HepG2 (cell line): Measurements from ENCODE around the gene TMEM187. TPM values are rescaled to one million over a fixed set of nuclear protein-coding genes. Genes with fewer than 3 reads are reported as not detected.
A peak's percentile ranks its signal among the peaks of the same experiment; 100 is the strongest.

Experiments
- ATAC-seq: fragments of 200-7000 bp; cut with Tn5 transposase; 3 replicates; pipeline ENCODE4 v1.9.1; 2020; ENCODE audit warnings: mild to moderate bottlenecking, moderate library complexity
- BruUV-seq: library from RNA; stranded (reverse); fragments of 400-500 nt; replicated peaks from 2 replicates; lab custom pipeline; 2021; lab: Mats Ljungman, UMichigan
- CTCF ChIA-PET: fragments of 300-600 bp; formaldehyde crosslinking; extraction: SDS; loops from one replicate; lab custom pipeline; 2021; ENCODE audit warnings: low total read pairs, inconsistent platforms, low intra/inter-chr PET ratio; lab: Yijun Ruan, JAX
- POLR2A ChIA-PET: fragments of 350-600 bp; sonication (Branson Sonifier 250); formaldehyde crosslinking; loops from one replicate; lab custom pipeline; 2020; ENCODE audit warnings: antibody characterized with exemption, inconsistent platforms; lab: Yijun Ruan, JAX
- DNase-seq: peaks from one replicate; pipeline ENCODE4 v3.0.0-alpha.2; 2015; ENCODE audit warnings: low spot score
- FAIRE-seq: peaks from 3 replicates; lab custom pipeline; 2011; peaks lifted over from hg19 to GRCh38; lab: Jason Lieb, UNC
- H2AFZ ChIP-seq: one replicate; pipeline ENCODE4 v1.6.1; 2011; ENCODE audit warnings: low read length, inconsistent platforms
- H3K27ac ChIP-seq: fragments of 300-600 bp; 3 replicates; pipeline ENCODE4 v1.8.0; 2011; ENCODE audit warnings: mixed run types, mild to moderate bottlenecking, mixed read lengths, low read length, inconsistent platforms; ENCODE audit not compliant: insufficient read depth; ENCODE audit errors: extremely low read length
- H3K27me3 ChIP-seq, 2 experiments: fragments of 200-600 bp in 1 of 2; 2 replicates in 1 of 2; 3 replicates in 1 of 2; pipeline versions ENCODE4 v1.6.0 to v1.8.0; 2011; ENCODE audit warnings: low read length in 2 of 2, mild to moderate bottlenecking in 2 of 2, moderate library complexity in 2 of 2, inconsistent platforms in 1 of 2; ENCODE audit not compliant: insufficient read depth in 2 of 2, control insufficient read depth in 1 of 2
- H3K36me3 ChIP-seq, 2 experiments: fragments of 200-600 bp in 1 of 2; replicated peaks in 1 of 2; 2 replicates in 1 of 2; 3 replicates in 1 of 2; pipeline versions ENCODE4 v1.5.1 to v1.8.0; 2011; ENCODE audit warnings: low read length in 2 of 2, inconsistent platforms in 1 of 2; ENCODE audit not compliant: insufficient read depth in 2 of 2, control insufficient read depth in 1 of 2
- H3K4me1 ChIP-seq: 2 replicates; pipeline ENCODE4 v1.5.1; 2012; ENCODE audit warnings: low read length, inconsistent platforms; ENCODE audit not compliant: insufficient read depth
- H3K4me2 ChIP-seq: 2 replicates; pipeline ENCODE4 v1.6.0; 2011; ENCODE audit warnings: low read depth, low read length, inconsistent platforms
- H3K4me3 ChIP-seq, 3 experiments: fragments of 200-600 bp in 1 of 3; sonication (generic), shearing (Covaris generic) in 1 of 3; replicated peaks in 1 of 3; 2 replicates each; pipeline ENCODE4 v1.5.1; 2011 to 2016; ENCODE audit warnings: low read length in 3 of 3, inconsistent platforms in 2 of 3, low read depth in 2 of 3, mild to moderate bottlenecking in 2 of 3, control low read depth in 1 of 3, mixed read lengths in 1 of 3; ENCODE audit not compliant: insufficient read depth in 1 of 3
- H3K79me2 ChIP-seq: one replicate; pipeline ENCODE4 v1.6.1; 2011; ENCODE audit warnings: low read length, inconsistent platforms; ENCODE audit not compliant: insufficient read depth
- H3K9ac ChIP-seq: 2 replicates; pipeline ENCODE4 v1.6.0; 2011; ENCODE audit warnings: mild to moderate bottlenecking, low read depth, low read length, inconsistent platforms; ENCODE audit not compliant: insufficient read depth
- H3K9me3 ChIP-seq: 2 replicates; pipeline ENCODE4 v1.5.1; 2012; ENCODE audit warnings: mild to moderate bottlenecking, low read length
- H4K20me1 ChIP-seq: 2 replicates; pipeline ENCODE4 v1.6.0; 2011; ENCODE audit warnings: inconsistent platforms, mild to moderate bottlenecking, low read length, moderate library complexity; ENCODE audit not compliant: insufficient read depth
- GABPA ChIP-seq, 2 experiments: IDR thresholded peaks; 2 replicates each; pipeline ENCODE4 v1.6.1; 2011 to 2016; ENCODE audit warnings: low read depth in 2 of 2, low read length in 1 of 2, missing biosample characterization in 1 of 2, missing genetic modification characterization in 1 of 2
- HNF4G ChIP-seq, 2 experiments: sonication (generic) in 1 of 2; formaldehyde crosslinking in 1 of 2; IDR thresholded peaks; 2 replicates each; pipeline versions ENCODE4 v1.4.0 to v1.6.1; 2011 to 2020; ENCODE audit warnings: borderline replicate concordance in 2 of 2, low read depth in 2 of 2, mild to moderate bottlenecking in 2 of 2, low read length in 1 of 2, missing genetic modification reagents in 1 of 2, moderate library complexity in 1 of 2
- MXD4 ChIP-seq: IDR thresholded peaks from 2 replicates; pipeline ENCODE4 v1.6.1; 2016; ENCODE audit warnings: mild to moderate bottlenecking, missing biosample characterization, missing genetic modification reagents
- NFYB ChIP-seq: sonication (generic); formaldehyde crosslinking; IDR thresholded peaks from 2 replicates; pipeline ENCODE4 v1.4.0; 2020; ENCODE audit warnings: missing genetic modification reagents
- PHF20 ChIP-seq: sonication (generic); formaldehyde crosslinking; IDR thresholded peaks from 2 replicates; pipeline ENCODE4 v1.5.0; 2020; ENCODE audit warnings: mild to moderate bottlenecking, missing genetic modification reagents
- POGZ ChIP-seq: sonication (generic); formaldehyde crosslinking; IDR thresholded peaks from 2 replicates; pipeline ENCODE4 v1.4.0; 2020; ENCODE audit warnings: mild to moderate bottlenecking, missing genetic modification reagents
- ZBTB38 ChIP-seq: sonication (generic); formaldehyde crosslinking; IDR thresholded peaks from 2 replicates; pipeline ENCODE4 v1.5.1; 2020; ENCODE audit warnings: mild to moderate bottlenecking, missing genetic modification reagents
- ZNF720 ChIP-seq: sonication (generic); formaldehyde crosslinking; IDR thresholded peaks from 2 replicates; pipeline ENCODE4 v1.4.0; 2020; ENCODE audit warnings: missing genetic modification reagents
- WGBS: methylation state at CpG from one replicate; pipeline ENCODE4 v1.1.6; 2017; ENCODE audit warnings: low lambda C conversion rate; 5-methylcytosine and 5-hydroxymethylcytosine counted together
- in situ Hi-C: cut with HindIII; loops from 2 replicates; pipeline ENCODE4 v1.10.0; 2017; ENCODE audit warnings: low pct_unique_long_range_greater_than_20kb; ENCODE audit not compliant: extremely low pct_ligation_motif_present
- intact Hi-C: fragments of 100-400 bp; cut with micrococcal nuclease; formaldehyde crosslinking; loops from one replicate; pipeline ENCODE4 v1.10.0; 2022; ENCODE audit not compliant: unreplicated experiment
- polyA plus RNA-seq, 8 experiments: library from polyadenylated mRNA; depleted of rRNA in 3 of 8; stranded (reverse) in 7 of 8; unstranded in 1 of 8; fragments of >200 nt; fragmentation: Illumina TruSeq in 4 of 8; extraction: Trizol in 4 of 8; gene quantifications; 2 replicates each; pipeline versions ENCODE4 v1.2.1 to v1.2.3, GENCODE V29; 2011 to 2016; ENCODE audit warnings: low read depth in 4 of 8, missing spikeins in 1 of 8, mixed read lengths in 1 of 8; ENCODE audit not compliant: insufficient read depth in 1 of 8
- total RNA-seq, 5 experiments: library from RNA; depleted of rRNA; stranded (reverse); fragments of >200 nt; fragmentation: Illumina TruSeq; extraction: Trizol; gene quantifications; 2 replicates each; pipeline ENCODE4 v1.2.3, GENCODE V29; 2016; ENCODE audit warnings: low read depth in 1 of 5
- TF ChIP-seq, protein P1 (sequence below): sonication (generic); formaldehyde crosslinking; IDR thresholded peaks from 2 replicates; pipeline ENCODE4 v1.4.0; 2020; ENCODE audit warnings: missing genetic modification reagents

TMEM187 gene
- total and polyA plus RNA-seq, 2 of the 13 experiments (the other 11 are each of a cell fraction or from before 2014, with no cell fraction given), result 2.2 to 6.2 TPM

- ChIA-PET POLR2A (interaction anchor here (1.4 to 1.8 kb wide), 3 partner anchors 8 to 47 kb away, joined by 3 to 6 read pairs (median 4); partner anchors contain the start of gene HCFC1), CTCF (no interaction called here)
- Histone ChIP-seq H3K79me2 (peaks cover 15% of the 10 kb centered on the region), H3K9me3 (no peaks in the 10 kb centered on the region), H3K4me3 (peak overlapping the region; percentile 54 to 78 (median 71)), H3K9ac (peak overlapping the region; percentile 78), H3K4me1 (peaks cover 41% of the 10 kb centered on the region), H4K20me1 (no peaks in the 10 kb centered on the region), H3K27ac (peak overlapping the region; percentile 63), H2AFZ (no peak overlapping the region), H3K27me3 (no peaks in the 10 kb centered on the region), H3K36me3 (peaks cover 0 to 7% of the 10 kb centered on the region in 2 experiments; a peak in 1 of 5 replicates), H3K4me2 (peak overlapping the region; percentile 78)
- in situ Hi-C loops, result no loop called here
- TSS peak; percentile 44 for BruUV-seq
- FAIRE-seq (no peak), DNase-seq (no peak), ATAC-seq (peak; percentile 11; the same call in 2 of the 3 replicates)
- TF ChIP-seq POGZ (CRISPR knock-in tag) (no peak), PHF20 (CRISPR knock-in tag) (0 out of 2 replicates have a peak, but pooled peaks have one; percentile 13), ZNF720 (CRISPR knock-in tag) (no peak), HNF4G (IDR thresholded peaks at IDR 0.05; ENCODE audit: borderline replicate concordance, low read depth, low read length) (no peak), HNF4G (CRISPR knock-in tag; IDR thresholded peaks at IDR 0.05; ENCODE audit: borderline replicate concordance, low read depth) (no peak), MXD4 (CRISPR knock-in tag) (no peak), ZBTB38 (0 out of 2 replicates have a peak, but pooled peaks have one; percentile 5), NFYB (no peak)
- 88% methylated on average over 1 of the region's 15 CpGs for WGBS
- intact Hi-C loops, result no loop called here
Observed at GRCh38 chrX:154018518-154019060, 46.0 kb downstream of the TMEM187 start.

DNA sequence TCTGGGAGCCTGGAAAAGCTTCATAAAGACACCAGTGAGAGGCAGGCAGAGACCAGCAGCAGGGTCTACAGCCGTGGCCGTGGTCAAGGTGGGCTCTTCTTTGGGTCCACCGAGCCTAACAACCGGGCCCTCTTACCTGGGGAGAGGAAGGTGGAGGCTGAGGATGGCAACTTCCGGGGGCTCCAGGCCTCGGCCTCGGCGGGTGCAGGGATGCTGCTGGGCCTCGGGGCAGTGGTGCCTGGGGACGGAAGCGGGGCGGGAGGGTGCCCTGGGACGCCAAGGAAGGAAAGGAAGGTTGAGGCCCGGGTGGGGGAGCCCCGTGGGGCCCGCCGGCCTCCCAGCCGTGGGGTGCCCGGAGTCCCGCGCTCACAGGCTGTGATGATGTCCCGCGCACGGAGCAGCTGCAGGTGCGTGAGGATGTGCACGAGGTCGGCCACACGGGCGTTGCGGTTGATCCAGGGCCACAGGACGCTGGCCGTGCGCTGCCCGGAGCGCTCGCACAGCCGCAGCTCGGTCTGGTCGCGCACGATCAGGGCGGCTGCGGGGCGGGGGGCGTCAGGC lies 46.6 kb downstream of the TMEM187 start:
- H3K36me3 ChIP-seq, result peaks cover 0 to 7% of the 10 kb centered on the region in 2 experiments; a peak in 1 of 5 replicates
- intact Hi-C loops, result no loop called here
- no peak for DNase-seq
- H3K4me2 ChIP-seq, result peak overlapping the region; percentile 78
- BruUV-seq, result no TSS peak
- ChIA-PET POLR2A (interaction anchor here (1.4 to 1.8 kb wide), 2 partner anchors 9 to 18 kb away, joined by 4 to 6 read pairs; no protein-coding TSS in a partner anchor), CTCF (no interaction called here)
- no peaks in the 10 kb centered on the region for H3K27me3 ChIP-seq
- no CpG with 5 or more reads among the region's 45 CpGs for WGBS
- no peaks in the 10 kb centered on the region for H3K9me3 ChIP-seq
- peak overlapping the region; percentile 54 to 78 (median 71) for H3K4me3 ChIP-seq
- H3K9ac ChIP-seq, result peak overlapping the region; percentile 78
- in situ Hi-C loops, result no loop called here
- no peaks in the 10 kb centered on the region for H4K20me1 ChIP-seq
- peak overlapping the region; percentile 63 for H3K27ac ChIP-seq
- no peak overlapping the region for H2AFZ ChIP-seq
- peaks cover 15% of the 10 kb centered on the region for H3K79me2 ChIP-seq
- no peak for FAIRE-seq
- H3K4me1 ChIP-seq, result peaks cover 42% of the 10 kb centered on the region
- ATAC-seq, result peak; percentile 6
- TF ChIP-seq, protein P1, sequence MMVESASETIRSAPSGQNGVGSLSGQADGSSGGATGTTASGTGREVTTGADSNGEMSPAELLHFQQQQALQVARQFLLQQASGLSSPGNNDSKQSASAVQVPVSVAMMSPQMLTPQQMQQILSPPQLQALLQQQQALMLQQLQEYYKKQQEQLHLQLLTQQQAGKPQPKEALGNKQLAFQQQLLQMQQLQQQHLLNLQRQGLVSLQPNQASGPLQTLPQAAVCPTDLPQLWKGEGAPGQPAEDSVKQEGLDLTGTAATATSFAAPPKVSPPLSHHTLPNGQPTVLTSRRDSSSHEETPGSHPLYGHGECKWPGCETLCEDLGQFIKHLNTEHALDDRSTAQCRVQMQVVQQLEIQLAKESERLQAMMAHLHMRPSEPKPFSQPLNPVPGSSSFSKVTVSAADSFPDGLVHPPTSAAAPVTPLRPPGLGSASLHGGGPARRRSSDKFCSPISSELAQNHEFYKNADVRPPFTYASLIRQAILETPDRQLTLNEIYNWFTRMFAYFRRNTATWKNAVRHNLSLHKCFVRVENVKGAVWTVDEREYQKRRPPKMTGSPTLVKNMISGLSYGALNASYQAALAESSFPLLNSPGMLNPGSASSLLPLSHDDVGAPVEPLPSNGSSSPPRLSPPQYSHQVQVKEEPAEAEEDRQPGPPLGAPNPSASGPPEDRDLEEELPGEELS (CRISPR knock-in tag), result no peak
- TF ChIP-seq GABPA (IDR thresholded peaks at IDR 0.05; ENCODE audit: low read depth, low read length), result no peak
- peak; percentile 42; the same call in 1 of the 2 replicates for TF ChIP-seq GABPA (CRISPR knock-in tag; IDR thresholded peaks at IDR 0.05; ENCODE audit: low read depth)
